ENCODE measurements around the gene KLHL21. TPM values are rescaled to one million over a fixed set of nuclear protein-coding genes. Genes with fewer than 3 reads are reported as not detected.
A peak's percentile ranks its signal among the peaks of the same experiment; 100 is the strongest.

The KLHL21 gene
- total and polyA plus RNA-seq, 9 of the 15 experiments (the other 6 are each of a cell fraction or from before 2014, with no cell fraction given), result 2.1 to 42.1 (median 17.5) TPM

- TF ChIP-seq HMBOX1 (IDR thresholded peaks at IDR 0.05), result no peak
- TF ChIP-seq ZZZ3 (IDR thresholded peaks at IDR 0.05), result no peak
- TF ChIP-seq RNF2 (IDR thresholded peaks at IDR 0.05), result no peak
These were observed 16.8 kb downstream of the KLHL21 start (continued) for GRCh38 chr1:6585841-6586240.

- Histone ChIP-seq H3K79me2 (ENCODE audit: control insufficient read depth, insufficient read depth, low read length) (peaks cover 40% of the 10 kb centered on the region), H3K27me3 (ENCODE audit: control insufficient read depth in 2 of 2, insufficient read depth in 2 of 2, low read length in 2 of 2) (no peaks in the 10 kb centered on the region), H3K9ac (ENCODE audit: insufficient read depth in 1 of 2, low read depth in 2 of 2, low read length in 2 of 2) (peak overlapping the region in 1 of 2 experiments; percentile 82; a peak in 2 of 4 replicates), H3K4me1 (replicated peaks in 1 of 2; ENCODE audit: control insufficient read depth in 2 of 2, insufficient read depth in 2 of 2, low read length in 2 of 2) (peaks cover 36 to 72% of the 10 kb centered on the region in 2 experiments; a peak in 4 of 5 replicates), H4K20me1 (replicated peaks; ENCODE audit: control insufficient read depth, insufficient read depth, low read length) (peaks cover 33% of the 10 kb centered on the region), H3K4me2 (ENCODE audit: insufficient read depth, low read length) (peak overlapping the region; percentile 48), H3K27ac (ENCODE audit: extremely low read depth, low read depth, low read length) (peak overlapping the region; percentile 13; the same call in 2 of the 3 replicates), H2AFZ (ENCODE audit: low read depth, low read length) (no peak overlapping the region), H3K4me3 (no peak overlapping the region), H3K36me3 (ENCODE audit: control insufficient read depth, insufficient read depth, low read length) (peaks cover 67% of the 10 kb centered on the region; the same call in 2 of the 3 replicates), H3K9me3 (replicated peaks; ENCODE audit: control insufficient read depth, insufficient read depth, low read depth, low read length) (no peaks in the 10 kb centered on the region), H3K9me1 (ENCODE audit: control insufficient read depth, insufficient read depth, low read length) (peaks cover 19% of the 10 kb centered on the region)
- DNase-seq (ENCODE audit: extremely low read depth in 1 of 4, low spot score in 3 of 4), result peak in 2 of 4 experiments; percentile 48 to 57
- no TSS peak for BruUV-seq (replicated peaks)
- POLR2A ChIA-PET, result interaction anchor here (0.5 to 13.4 kb wide), 3 partner anchors 15 to 85 kb away, joined by 3 to 221 read pairs (median 3); partner anchors contain the start of gene KLHL21
- 32% methylated on average over 10 of the region's 12 CpGs for WGBS (ENCODE audit: insufficient coverage, low coverage, missing lambda C conversion rate)
- in situ Hi-C loops (cut with MboI), result no loop called here
- intact Hi-C loops (cut with micrococcal nuclease), result no loop called here
- ATAC-seq, result peak; percentile 8
- CTCF ChIA-PET (ENCODE audit: low intra/inter-chr PET ratio), result no interaction called here
- no peak for FAIRE-seq
- TF ChIP-seq POLR3A (IDR thresholded peaks at IDR 0.05; ENCODE audit: borderline replicate concordance, extremely low read depth, insufficient read depth, insufficient read length), result no peak
- TF ChIP-seq ESRRB (CRISPR knock-in tag; IDR thresholded peaks at IDR 0.05; ENCODE audit: borderline replicate concordance), result no peak
- TF ChIP-seq POLR2AphosphoS5 (IDR thresholded peaks at IDR 0.05; ENCODE audit: control insufficient read depth, insufficient read depth, low read depth, low read length), result peak; percentile 5; the same call in 1 of the 2 replicates
- no peak for TF ChIP-seq KDM2B (CRISPR knock-in tag; IDR thresholded peaks at IDR 0.05)
- TF ChIP-seq ZFX (CRISPR knock-in tag; IDR thresholded peaks at IDR 0.05), result peak; percentile 51; the same call in 1 of the 2 replicates
- no peak for TF ChIP-seq SMAD1 (IDR thresholded peaks at IDR 0.05; ENCODE audit: low read depth, low read length, partially characterized antibody)
- TF ChIP-seq FOXP1 (CRISPR knock-in tag; IDR thresholded peaks at IDR 0.05), result no peak
- no peak for TF ChIP-seq ZNF212 (CRISPR knock-in tag; IDR thresholded peaks at IDR 0.05)
- no peak for TF ChIP-seq ZNF324 (CRISPR knock-in tag; IDR thresholded peaks at IDR 0.05)
- no peak for TF ChIP-seq TRIM24 (IDR thresholded peaks at IDR 0.05)
- TF ChIP-seq U2AF1 (optimal IDR thresholded peaks at IDR 0.05; ENCODE audit: low read depth, low read length), result no peak
- TF ChIP-seq PCBP2 (IDR thresholded peaks at IDR 0.05; ENCODE audit: low read depth, low read length, poor library complexity, severe bottlenecking), result no peak
- TF ChIP-seq NFIC (IDR thresholded peaks at IDR 0.05), result no peak
- TF ChIP-seq ZSCAN29 (IDR thresholded peaks at IDR 0.05), result no peak
- no peak for TF ChIP-seq HDAC8 (tag; IDR thresholded peaks at IDR 0.05)
- no peak for TF ChIP-seq CCAR2 (IDR thresholded peaks at IDR 0.05; ENCODE audit: low read depth, low read length)
- TF ChIP-seq DDX20 (tag; IDR thresholded peaks at IDR 0.05; ENCODE audit: low read depth), result no peak
- TF ChIP-seq GABPB1 (CRISPR knock-in tag; IDR thresholded peaks at IDR 0.05), result 0 out of 2 replicates have a peak, but pooled peaks have one; percentile 3
- no peak for TF ChIP-seq CHCHD3 (CRISPR knock-in tag; IDR thresholded peaks at IDR 0.05)
- no peak for TF ChIP-seq HLTF (IDR thresholded peaks at IDR 0.05)
- TF ChIP-seq NCOA6 (IDR thresholded peaks at IDR 0.05), result no peak
- peak; percentile 8 for TF ChIP-seq POLR2B (IDR thresholded peaks at IDR 0.05; ENCODE audit: low read depth, partially characterized antibody)
These were observed 17.5 kb downstream of the KLHL21 start for GRCh38 chr1:6585081-6585722.
